HG02870 (cell line): ENCODE results near the gene DPPA5.
A peak's percentile ranks its signal among the peaks of the same experiment; 100 is the strongest.

ENCODE experiments used
- ATAC-seq: cut with Tn5 transposase; IDR thresholded peaks from one replicate; pipeline ENCODE4 v1.9.1; 2021; ENCODE audit warnings: mild to moderate bottlenecking, moderate library complexity; ENCODE audit not compliant: unreplicated experiment

The DPPA5 gene

GRCh38 chr6:73303773-73304172, 50.3 kb downstream of the DPPA5 start:
- ATAC-seq = peak; percentile 52
